ENCODE measurements around the gene CSNK2A3. TPM values are rescaled to one million over a fixed set of nuclear protein-coding genes. Genes with fewer than 3 reads are reported as not detected.

CSNK2A3 gene
- total RNA-seq, 1 donor: 3.9 TPM

DNA sequence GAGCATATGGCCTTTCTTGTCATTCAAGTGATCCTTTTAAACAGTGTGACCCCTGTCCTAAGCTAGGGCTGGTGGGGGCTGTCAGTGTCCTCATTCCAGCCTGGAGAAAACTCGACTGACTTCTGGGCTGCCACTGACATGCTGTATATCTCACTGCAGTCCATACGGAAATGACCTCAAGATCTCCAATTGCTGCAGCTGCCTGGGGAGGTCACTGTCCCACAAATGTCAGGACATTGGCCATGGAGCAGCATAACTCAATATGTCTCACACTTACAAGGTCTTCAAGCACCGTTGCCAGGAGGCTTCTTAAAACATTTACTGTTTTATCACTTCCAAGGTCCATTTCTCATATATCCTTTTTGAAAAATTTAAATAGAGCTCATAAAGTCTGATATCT, 27.8 kb upstream of the CSNK2A3 start:
- no peak for DNase-seq (ENCODE audit: low read depth)
- no peak for TF ChIP-seq CTCF (IDR thresholded peaks at IDR 0.05; ENCODE audit: insufficient read depth, low read depth, low read length)
- no peak overlapping the region for H3K4me3 ChIP-seq (ENCODE audit: low read depth, low read length)

DNA sequence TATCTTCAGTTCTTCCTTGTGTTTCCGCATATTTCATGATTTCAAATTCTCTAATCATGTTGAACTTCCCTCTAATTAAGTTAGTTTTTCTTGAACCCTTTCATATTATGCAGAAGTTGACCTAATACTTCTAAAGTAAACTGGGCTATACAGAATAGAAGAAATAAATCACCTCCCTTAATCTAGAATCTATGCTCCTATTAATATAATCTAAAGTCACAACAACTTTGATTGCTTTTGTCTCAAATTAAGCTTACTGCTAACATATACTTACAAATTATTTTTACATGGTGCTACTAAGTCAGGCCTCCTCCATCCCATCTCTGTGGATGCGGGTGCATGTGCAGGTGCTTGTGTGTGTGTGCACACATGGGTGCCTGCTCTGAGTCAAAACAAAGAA, 27.3 kb upstream of the CSNK2A3 start:
- no peak for DNase-seq (ENCODE audit: low read depth)
- no peak for TF ChIP-seq CTCF (IDR thresholded peaks at IDR 0.05; ENCODE audit: insufficient read depth, low read depth, low read length)

DNA sequence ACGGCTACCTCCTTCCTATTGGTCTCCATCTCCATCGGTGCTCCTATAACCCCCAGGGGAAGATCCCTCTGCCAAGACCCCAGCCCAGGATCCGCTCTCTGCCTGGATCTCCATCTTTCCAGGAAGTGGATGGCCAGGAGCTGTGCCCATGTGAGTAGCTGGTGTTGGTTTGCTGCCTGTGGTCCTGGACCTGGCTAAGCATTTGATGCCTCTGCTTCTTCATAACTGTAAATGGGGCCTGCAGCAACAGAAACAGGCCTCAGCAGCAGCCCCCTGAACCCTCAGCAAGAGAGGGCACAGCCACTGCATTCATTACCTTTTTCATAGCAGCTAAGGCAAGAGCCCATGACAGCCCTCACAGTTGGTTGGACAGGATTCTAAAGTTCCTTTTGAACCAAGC, 26.6 kb upstream of the CSNK2A3 start:
- DNase-seq (ENCODE audit: low read depth): no peak
- H3K4me3 ChIP-seq (ENCODE audit: low read depth, low read length): no peak overlapping the region
- TF ChIP-seq CTCF (IDR thresholded peaks at IDR 0.05; ENCODE audit: insufficient read depth, low read depth, low read length): no peak

More for the DNA sequence above, 27.3 kb upstream of the CSNK2A3 start:
- no peak overlapping the region for H3K4me3 ChIP-seq (ENCODE audit: low read depth, low read length)

GRCh38 chr11:11378184-11378940, 25.3 kb upstream of the CSNK2A3 start:
- no peak for DNase-seq (ENCODE audit: low read depth)
- no peak overlapping the region for H3K4me3 ChIP-seq (ENCODE audit: low read depth, low read length)
- no peak for TF ChIP-seq CTCF (IDR thresholded peaks at IDR 0.05; ENCODE audit: insufficient read depth, low read depth, low read length)

DNA sequence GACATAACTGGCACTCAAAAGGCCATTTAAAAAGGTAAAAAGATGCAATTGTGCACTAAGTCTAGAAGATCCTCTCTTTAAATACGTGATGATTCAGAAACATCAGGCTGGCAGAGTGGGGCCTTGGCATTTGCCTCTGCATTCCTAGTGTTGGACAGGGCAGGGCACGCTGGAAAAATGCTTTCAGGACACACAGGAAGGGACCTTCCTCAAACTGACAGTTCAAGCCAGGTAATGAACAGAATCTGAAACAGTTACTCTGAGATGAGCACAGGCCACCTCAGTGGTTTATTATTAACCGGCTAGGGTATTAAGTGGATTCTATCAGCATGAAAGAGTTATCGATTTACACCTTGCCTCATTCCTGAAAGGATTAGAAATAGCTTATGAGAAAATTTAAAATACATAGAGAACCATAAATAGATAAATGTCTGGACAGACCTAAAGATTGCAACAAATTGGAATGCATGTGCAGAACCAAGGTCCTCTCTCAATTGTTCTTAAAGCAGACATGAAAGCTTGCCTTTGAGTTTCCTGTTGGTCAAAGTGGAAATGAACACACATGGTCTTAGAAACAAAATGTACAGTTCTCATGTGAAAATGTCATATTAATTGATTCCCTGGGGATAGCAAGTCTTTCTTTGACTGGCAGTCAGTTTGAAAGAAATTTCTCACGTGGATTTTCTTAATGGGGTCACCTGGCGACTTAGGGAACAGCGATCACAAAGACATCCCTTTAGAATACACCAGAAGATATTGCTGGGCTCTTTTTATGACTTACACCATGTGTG, 21.5 kb upstream of the CSNK2A3 start:
- TF ChIP-seq CTCF (IDR thresholded peaks at IDR 0.05; ENCODE audit: insufficient read depth, low read depth, low read length): no peak
- no peak for DNase-seq (ENCODE audit: low read depth)
- no peak overlapping the region for H3K4me3 ChIP-seq (ENCODE audit: low read depth, low read length)

- no peak overlapping the region for H3K4me3 ChIP-seq (ENCODE audit: low read depth, low read length)
- DNase-seq (ENCODE audit: low read depth): no peak
- no peak for TF ChIP-seq CTCF (IDR thresholded peaks at IDR 0.05; ENCODE audit: insufficient read depth, low read depth, low read length)
These were observed 20.9 kb upstream of the CSNK2A3 start for GRCh38 chr11:11373934-11374333.

All from fibroblast of villous mesenchyme (primary cell).